Smooth muscle cell (in vitro differentiated cells): ENCODE results near the gene TMEM203. TPM values are rescaled to one million over a fixed set of nuclear protein-coding genes. Genes with fewer than 3 reads are reported as not detected.

Experiments used
- DNase-seq: peaks from one replicate; lab custom pipeline; 2025; ENCODE audit not compliant: unreplicated experiment; lab: John Stamatoyannopoulos, UW
- H2AFZ ChIP-seq: fragments of 200-600 bp; sonication (generic); 2 replicates; pipeline ENCODE4 v1.6.0; 2016; ENCODE audit warnings: antibody characterized with exemption, low read depth, mild to moderate bottlenecking
- H3F3A ChIP-seq: fragments of 200-600 bp; sonication (generic); 2 replicates; pipeline ENCODE4 v1.6.0; 2017; ENCODE audit warnings: antibody characterized with exemption, low read depth
- H3K27ac ChIP-seq: fragments of 200-600 bp; sonication (generic); 2 replicates; pipeline ENCODE4 v1.5.1; 2016; ENCODE audit warnings: low read depth, mild to moderate bottlenecking
- H3K27me3 ChIP-seq: fragments of 200-600 bp; sonication (generic); 2 replicates; pipeline ENCODE4 v1.6.1; 2016; ENCODE audit warnings: low read depth, mild to moderate bottlenecking
- H3K36me3 ChIP-seq: fragments of 200-600 bp; sonication (generic); 2 replicates; pipeline ENCODE4 v1.5.1; 2016; ENCODE audit warnings: low read depth
- H3K4me1 ChIP-seq: fragments of 200-600 bp; sonication (generic); 2 replicates; pipeline ENCODE4 v1.5.1; 2016; ENCODE audit warnings: low read depth
- H3K4me2 ChIP-seq: fragments of 200-600 bp; sonication (generic); 2 replicates; pipeline ENCODE4 v1.6.0; 2016; ENCODE audit warnings: mild to moderate bottlenecking
- H3K4me3 ChIP-seq: fragments of 200-600 bp; sonication (generic); 2 replicates; pipeline ENCODE4 v1.5.1; 2016; ENCODE audit warnings: mild to moderate bottlenecking
- H3K79me2 ChIP-seq: fragments of 200-600 bp; sonication (generic); 2 replicates; pipeline ENCODE4 v1.6.0; 2016; ENCODE audit warnings: low read depth, mild to moderate bottlenecking
- H3K9ac ChIP-seq: fragments of 200-600 bp; sonication (generic); 2 replicates; pipeline ENCODE4 v1.6.0; 2016; ENCODE audit warnings: low read depth
- H3K9me3 ChIP-seq: fragments of 200-600 bp; sonication (generic); replicated peaks from 2 replicates; pipeline ENCODE4 v1.5.1; 2016; ENCODE audit warnings: low read depth
- H4K20me1 ChIP-seq: fragments of 200-600 bp; sonication (generic); 2 replicates; pipeline ENCODE4 v1.6.0; 2016; ENCODE audit warnings: low read depth
- CTCF ChIP-seq: fragments of 200-600 bp; sonication (generic); IDR thresholded peaks from 2 replicates; pipeline ENCODE4 v1.5.1; 2017; ENCODE audit warnings: borderline replicate concordance, mild to moderate bottlenecking, antibody characterized with exemption; ENCODE audit not compliant: insufficient read depth, poor library complexity, severe bottlenecking
- WGBS: methylation state at CpG from one replicate; pipeline ENCODE4 v1.1.7; 2016; ENCODE audit warnings: low lambda C conversion rate; 5-methylcytosine and 5-hydroxymethylcytosine counted together
- polyA plus RNA-seq: library from polyadenylated mRNA; unstranded; fragments of >200 nt; fragmentation: Nextera tagmentation; extraction: Ambion mirVana; gene quantifications from 2 replicates; pipeline ENCODE4 v1.2.1, GENCODE V29; 2016
- total RNA-seq: library from RNA; depleted of rRNA; stranded (reverse); fragments of >200 nt; gene quantifications from 2 replicates; pipeline ENCODE4 v1.2.3, GENCODE V29; 2014

TMEM203 gene
- total and polyA plus RNA-seq, 2 experiments from 2014 or later = 31.0 to 55.1 TPM

GRCh38 chr9:137199411-137200121 lies 5.9 kb downstream of the TMEM203 start:
- H3K4me3 ChIP-seq = peak overlapping the region; percentile 59
- no peaks in the 10 kb centered on the region for H3K27me3 ChIP-seq
- no peaks in the 10 kb centered on the region for H3K36me3 ChIP-seq
- no peaks in the 10 kb centered on the region for H3F3A ChIP-seq
- DNase-seq = no peak
- peak overlapping the region; percentile 86 for H3K4me2 ChIP-seq
- peaks cover 26% of the 10 kb centered on the region for H3K4me1 ChIP-seq
- no peak overlapping the region for H3K27ac ChIP-seq
- H3K9me3 ChIP-seq = no peaks in the 10 kb centered on the region
- no peak for TF ChIP-seq CTCF
- H2AFZ ChIP-seq = no peak overlapping the region
- H3K79me2 ChIP-seq = peaks cover 56% of the 10 kb centered on the region
- 14% methylated on average over 45 of the region's 51 CpGs for WGBS
- peaks cover 53% of the 10 kb centered on the region for H4K20me1 ChIP-seq
- H3K9ac ChIP-seq = peak overlapping the region; percentile 17

GRCh38 chr9:137198902-137199283 lies 6.6 kb downstream of the TMEM203 start:
- H3K4me3 ChIP-seq = peak overlapping the region; percentile 59
- peaks cover 22% of the 10 kb centered on the region for H3K4me1 ChIP-seq
- peak overlapping the region; percentile 86 for H3K4me2 ChIP-seq
- no peaks in the 10 kb centered on the region for H3K36me3 ChIP-seq
- H3K27me3 ChIP-seq = no peaks in the 10 kb centered on the region
- 77% methylated on average over 11 of the region's 11 CpGs for WGBS
- TF ChIP-seq CTCF = no peak
- H3K9ac ChIP-seq = peak overlapping the region; percentile 17
- no peak for DNase-seq
- H3K79me2 ChIP-seq = peaks cover 56% of the 10 kb centered on the region
- no peak overlapping the region for H3K27ac ChIP-seq
- no peaks in the 10 kb centered on the region for H3F3A ChIP-seq
- H3K9me3 ChIP-seq = no peaks in the 10 kb centered on the region
- H4K20me1 ChIP-seq = peaks cover 59% of the 10 kb centered on the region
- H2AFZ ChIP-seq = no peak overlapping the region

- Histone ChIP-seq H3K9me3 (no peaks in the 10 kb centered on the region), H3K27me3 (no peaks in the 10 kb centered on the region), H3K79me2 (peaks cover 50% of the 10 kb centered on the region), H3K36me3 (no peaks in the 10 kb centered on the region), H4K20me1 (peaks cover 64% of the 10 kb centered on the region), H3F3A (no peaks in the 10 kb centered on the region), H3K9ac (no peak overlapping the region), H3K4me1 (peaks cover 21% of the 10 kb centered on the region), H2AFZ (no peak overlapping the region), H3K4me2 (peak overlapping the region; percentile 86), H3K27ac (no peak overlapping the region), H3K4me3 (peak overlapping the region; percentile 59)
- WGBS = 85% methylated on average over 19 of the region's 19 CpGs
- no peak for DNase-seq
- no peak for TF ChIP-seq CTCF
These were observed 7.2 kb downstream of the TMEM203 start for GRCh38 chr9:137198051-137198901.
